SK-MEL-5 (cell line): Measurements from ENCODE around the gene NAALADL2. TPM values are rescaled to one million over a fixed set of nuclear protein-coding genes. Genes with fewer than 3 reads are reported as not detected.
A peak's percentile ranks its signal among the peaks of the same experiment; 100 is the strongest.
"Not testable (repeated sequence)": the region's sequence is repeated elsewhere in the genome, so short reads cannot be mapped to it uniquely, and the experiment has no call there.

Experiments
- DNase-seq: peaks from one replicate; pipeline ENCODE4 v3.0.0-alpha.2; 2016; ENCODE audit warnings: low read depth, low spot score
- in situ Hi-C: cut with HindIII; loops from 2 replicates; pipeline ENCODE4 v1.10.0; 2016; ENCODE audit warnings: low sequenced_read_pairs, high pct_unique_total_duplicates, low pct_unique_long_range_greater_than_20kb
- total RNA-seq: library from RNA; depleted of rRNA; stranded (reverse); fragments of >200 nt; shearing (Covaris generic); gene quantifications from 2 replicates; pipeline ENCODE4 v1.2.3, GENCODE V29; 2014

NAALADL2 gene
- total RNA-seq, 1 experiment from 2014 or later: 2.9 TPM

GRCh38 chr3:175329373-175329772 is 470.2 kb downstream of the NAALADL2 start:
- in situ Hi-C loops: no loop called here

GRCh38 chr3:175335229-175335628 is 476.1 kb downstream of the NAALADL2 start:
- DNase-seq: no peak
- in situ Hi-C loops: no loop called here

More at GRCh38 chr3:175329373-175329772, 470.2 kb downstream of the NAALADL2 start:
- DNase-seq: no peak

- no peak for DNase-seq
- in situ Hi-C loops: no loop called here
Observed at GRCh38 chr3:175336406-175337133, 477.4 kb downstream of the NAALADL2 start.

GRCh38 chr3:175337631-175338030 is 478.5 kb downstream of the NAALADL2 start:
- no peak for DNase-seq
- in situ Hi-C loops: no loop called here

GRCh38 chr3:175338775-175339535 is 479.8 kb downstream of the NAALADL2 start:
- in situ Hi-C loops: no loop called here
- DNase-seq: no peak

GRCh38 chr3:175340338-175341015 is 481.3 kb downstream of the NAALADL2 start:
- in situ Hi-C loops: no loop called here
- DNase-seq: peak; percentile 75

- in situ Hi-C loops: no loop called here
- DNase-seq: no peak
Observed at GRCh38 chr3:175342196-175342595, 483.1 kb downstream of the NAALADL2 start.

- no peak for DNase-seq
- in situ Hi-C loops: no loop called here
Observed at GRCh38 chr3:175343946-175344345, 484.8 kb downstream of the NAALADL2 start.

GRCh38 chr3:175346573-175347356 is 487.6 kb downstream of the NAALADL2 start:
- in situ Hi-C loops: no loop called here
- peak; percentile 15 for DNase-seq

- DNase-seq: no peak
- in situ Hi-C loops: no loop called here
Observed at GRCh38 chr3:175349168-175349567, 490.0 kb downstream of the NAALADL2 start.

- no peak for DNase-seq
- in situ Hi-C loops: no loop called here
Observed at GRCh38 chr3:175355801-175356335, 496.7 kb downstream of the NAALADL2 start.

GRCh38 chr3:175356899-175357324 is 497.8 kb downstream of the NAALADL2 start:
- no peak for DNase-seq
- in situ Hi-C loops: no loop called here

- in situ Hi-C loops: no loop called here
- peak; percentile 21 for DNase-seq
Observed at GRCh38 chr3:175357758-175358157, 498.6 kb downstream of the NAALADL2 start.

GRCh38 chr3:175358935-175359334 is 499.8 kb downstream of the NAALADL2 start:
- in situ Hi-C loops: no loop called here
- no peak for DNase-seq

- DNase-seq, in situ Hi-C loops: not testable (repeated sequence)
Observed at GRCh38 chr3:175370426-175370825, 511.3 kb downstream of the NAALADL2 start.

GRCh38 chr3:175371187-175371586 is 512.1 kb downstream of the NAALADL2 start:
- in situ Hi-C loops, DNase-seq: not testable (repeated sequence)

GRCh38 chr3:175374705-175375104 is 515.6 kb downstream of the NAALADL2 start:
- no peak for DNase-seq
- in situ Hi-C loops: no loop called here
